ENCODE results near the gene KIF16B.

DNA sequence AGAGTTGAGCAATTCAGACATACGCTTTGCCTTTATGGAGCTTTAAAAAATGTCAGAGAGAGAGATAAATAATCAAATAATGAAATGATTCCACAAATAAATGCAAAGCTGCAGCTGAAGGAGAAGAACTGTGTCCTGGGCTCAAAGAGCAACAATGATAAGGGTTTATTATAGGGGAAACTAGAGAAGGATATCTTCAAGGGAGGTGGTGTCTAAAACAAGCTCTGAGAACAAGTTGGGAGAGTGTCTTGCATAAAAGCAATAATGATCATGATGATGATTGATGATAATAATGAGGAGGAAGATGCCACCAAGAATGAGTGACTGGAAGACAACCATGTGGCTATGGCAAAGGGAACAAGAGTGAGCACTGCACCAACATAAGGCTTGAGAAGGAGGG, 164.3 kb downstream of the KIF16B start:
- TF ChIP-seq, protein P1, sequence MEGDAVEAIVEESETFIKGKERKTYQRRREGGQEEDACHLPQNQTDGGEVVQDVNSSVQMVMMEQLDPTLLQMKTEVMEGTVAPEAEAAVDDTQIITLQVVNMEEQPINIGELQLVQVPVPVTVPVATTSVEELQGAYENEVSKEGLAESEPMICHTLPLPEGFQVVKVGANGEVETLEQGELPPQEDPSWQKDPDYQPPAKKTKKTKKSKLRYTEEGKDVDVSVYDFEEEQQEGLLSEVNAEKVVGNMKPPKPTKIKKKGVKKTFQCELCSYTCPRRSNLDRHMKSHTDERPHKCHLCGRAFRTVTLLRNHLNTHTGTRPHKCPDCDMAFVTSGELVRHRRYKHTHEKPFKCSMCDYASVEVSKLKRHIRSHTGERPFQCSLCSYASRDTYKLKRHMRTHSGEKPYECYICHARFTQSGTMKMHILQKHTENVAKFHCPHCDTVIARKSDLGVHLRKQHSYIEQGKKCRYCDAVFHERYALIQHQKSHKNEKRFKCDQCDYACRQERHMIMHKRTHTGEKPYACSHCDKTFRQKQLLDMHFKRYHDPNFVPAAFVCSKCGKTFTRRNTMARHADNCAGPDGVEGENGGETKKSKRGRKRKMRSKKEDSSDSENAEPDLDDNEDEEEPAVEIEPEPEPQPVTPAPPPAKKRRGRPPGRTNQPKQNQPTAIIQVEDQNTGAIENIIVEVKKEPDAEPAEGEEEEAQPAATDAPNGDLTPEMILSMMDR (IDR thresholded peaks at IDR 0.05), result no peak
- no peak for TF ChIP-seq POLR2A (IDR thresholded peaks at IDR 0.05)
